Activated CD4-positive, alpha-beta T cell treated with anti-CD3 and anti-CD28 coated beads for 36 hours (primary cell): Measurements from ENCODE around the gene KIRREL3. TPM values are rescaled to one million over a fixed set of nuclear protein-coding genes. Genes with fewer than 3 reads are reported as not detected.

ENCODE experiments used
- ATAC-seq: fragments of 200-7000 bp; cut with Tn5 transposase; one replicate; pipeline ENCODE4 v1.10.0; 2021; ENCODE audit warnings: mild to moderate bottlenecking, moderate library complexity
- CTCF ChIA-PET: fragments of 350-600 bp; sonication (Branson Sonifier 250); formaldehyde crosslinking; loops from one replicate; lab custom pipeline; 2021; ENCODE audit warnings: antibody characterized with exemption; lab: Charles Lee
- POLR2A ChIA-PET: fragments of 350-600 bp; sonication (Branson Sonifier 250); formaldehyde crosslinking; loops from one replicate; lab custom pipeline; 2021; ENCODE audit warnings: antibody characterized with exemption, inconsistent platforms; lab: Charles Lee
- DNase-seq: peaks from one replicate; pipeline ENCODE4 v3.0.0-alpha.2; 2020
- H3K27ac Mint-ChIP-seq: one replicate; pipeline ENCODE4 v1.8.0; 2021; ENCODE audit warnings: mixed read lengths
- H3K27me3 Mint-ChIP-seq: one replicate; pipeline ENCODE4 v1.8.0; 2021; ENCODE audit warnings: mixed read lengths
- H3K36me3 Mint-ChIP-seq: one replicate; pipeline ENCODE4 v1.8.0; 2021; ENCODE audit warnings: low read depth, mixed read lengths
- H3K4me1 Mint-ChIP-seq: one replicate; pipeline ENCODE4 v1.8.0; 2021; ENCODE audit warnings: mixed read lengths
- H3K4me3 Mint-ChIP-seq: one replicate; pipeline ENCODE4 v1.8.0; 2021; ENCODE audit warnings: mild to moderate bottlenecking, moderate library complexity, mixed read lengths
- H3K9me3 Mint-ChIP-seq: one replicate; pipeline ENCODE4 v1.8.0; 2021; ENCODE audit warnings: low read depth, mixed read lengths
- intact Hi-C, 2 experiments: fragments of 100-400 bp; cut with DNase I in 1 of 2; cut with micrococcal nuclease in 1 of 2; formaldehyde crosslinking; loops; one replicate each; pipeline versions ENCODE4 v1.14.2 to v1.15.1; 2022 to 2024; cut with DNase I, micrococcal nuclease
- total RNA-seq, 2 experiments: library from RNA; stranded (reverse); gene quantifications; one replicate each; pipeline ENCODE4 v1.2.3, GENCODE V29; 2021

Gene KIRREL3
- total RNA-seq, 2 experiments from 2014 or later = not detected

GRCh38 chr11:126819194-126819593 lies 181.4 kb downstream of the KIRREL3 start:
- ATAC-seq = no peak
- Mint-ChIP-seq H3K27ac (no peak overlapping the region), H3K4me3 (no peak overlapping the region), H3K4me1 (no peaks in the 10 kb centered on the region), H3K27me3 (peaks cover 8% of the 10 kb centered on the region), H3K9me3 (no peaks in the 10 kb centered on the region), H3K36me3 (no peaks in the 10 kb centered on the region)
- ChIA-PET CTCF (no interaction called here), POLR2A (interaction anchor here (0.7 kb wide), 1 partner anchor 93 kb away, joined by 5 read pairs; no protein-coding TSS in a partner anchor)
- intact Hi-C loops = no loop called here
- DNase-seq = no peak

- POLR2A ChIA-PET = no interaction called here
- H3K4me1 Mint-ChIP-seq = no peaks in the 10 kb centered on the region
- no peak for ATAC-seq
- CTCF ChIA-PET = interaction anchor here (0.8 to 1.0 kb wide), 2 partner anchors 11 to 377 kb away, joined by 3 read pairs; no protein-coding TSS in a partner anchor
- intact Hi-C loops = no loop called here
- no peak overlapping the region for H3K4me3 Mint-ChIP-seq
- no peaks in the 10 kb centered on the region for H3K36me3 Mint-ChIP-seq
- DNase-seq = no peak
- H3K27me3 Mint-ChIP-seq = peaks cover 8% of the 10 kb centered on the region
- no peaks in the 10 kb centered on the region for H3K9me3 Mint-ChIP-seq
- H3K27ac Mint-ChIP-seq = no peak overlapping the region
Observed at GRCh38 chr11:126817523-126818450, 182.8 kb downstream of the KIRREL3 start.

GRCh38 chr11:126817096-126817495 lies 183.5 kb downstream of the KIRREL3 start:
- intact Hi-C loops = no loop called here
- no peaks in the 10 kb centered on the region for H3K9me3 Mint-ChIP-seq
- ChIA-PET POLR2A (interaction anchor here (0.7 kb wide), 1 partner anchor 1375 kb away, joined by 3 read pairs; no protein-coding TSS in a partner anchor), CTCF (interaction anchor here (0.7 to 1.0 kb wide), 2 partner anchors 70 to 376 kb away, joined by 3 read pairs; no protein-coding TSS in a partner anchor)
- no peaks in the 10 kb centered on the region for H3K4me1 Mint-ChIP-seq
- ATAC-seq = no peak
- peaks cover 8% of the 10 kb centered on the region for H3K27me3 Mint-ChIP-seq
- H3K36me3 Mint-ChIP-seq = no peaks in the 10 kb centered on the region
- no peak overlapping the region for H3K27ac Mint-ChIP-seq
- no peak overlapping the region for H3K4me3 Mint-ChIP-seq
- DNase-seq = no peak

GRCh38 chr11:126816645-126817044 lies 183.9 kb downstream of the KIRREL3 start:
- no peak overlapping the region for H3K27ac Mint-ChIP-seq
- H3K9me3 Mint-ChIP-seq = no peaks in the 10 kb centered on the region
- DNase-seq (no peak), ATAC-seq (no peak)
- no peaks in the 10 kb centered on the region for H3K36me3 Mint-ChIP-seq
- intact Hi-C loops = no loop called here
- H3K27me3 Mint-ChIP-seq = peaks cover 7% of the 10 kb centered on the region
- H3K4me1 Mint-ChIP-seq = no peaks in the 10 kb centered on the region
- CTCF ChIA-PET = interaction anchor here (0.7 to 1.0 kb wide), 2 partner anchors 69 to 376 kb away, joined by 3 read pairs; no protein-coding TSS in a partner anchor
- no peak overlapping the region for H3K4me3 Mint-ChIP-seq
- POLR2A ChIA-PET = interaction anchor here (0.7 kb wide), 1 partner anchor 1374 kb away, joined by 3 read pairs; no protein-coding TSS in a partner anchor

- H3K36me3 Mint-ChIP-seq = no peaks in the 10 kb centered on the region
- ChIA-PET CTCF (interaction anchor here (0.5 kb wide), 1 partner anchor 61 kb away, joined by 3 read pairs; no protein-coding TSS in a partner anchor), POLR2A (no interaction called here)
- H3K4me1 Mint-ChIP-seq = no peaks in the 10 kb centered on the region
- H3K27ac Mint-ChIP-seq = no peak overlapping the region
- DNase-seq (no peak), ATAC-seq (no peak)
- no peak overlapping the region for H3K4me3 Mint-ChIP-seq
- H3K9me3 Mint-ChIP-seq = no peaks in the 10 kb centered on the region
- intact Hi-C loops = no loop called here
- H3K27me3 Mint-ChIP-seq = peaks cover 7% of the 10 kb centered on the region
Observed at GRCh38 chr11:126815111-126815510, 185.5 kb downstream of the KIRREL3 start.

- Mint-ChIP-seq H3K9me3 (no peaks in the 10 kb centered on the region), H3K27me3 (peaks cover 5% of the 10 kb centered on the region), H3K36me3 (no peaks in the 10 kb centered on the region), H3K27ac (no peak overlapping the region), H3K4me3 (no peak overlapping the region), H3K4me1 (no peaks in the 10 kb centered on the region)
- DNase-seq (no peak), ATAC-seq (no peak)
- CTCF ChIA-PET = no interaction called here
- POLR2A ChIA-PET = no interaction called here
- intact Hi-C loops = no loop called here
Observed at GRCh38 chr11:126810776-126811175, 189.8 kb downstream of the KIRREL3 start.

- Mint-ChIP-seq H3K4me1 (no peaks in the 10 kb centered on the region), H3K36me3 (no peaks in the 10 kb centered on the region), H3K27ac (no peak overlapping the region), H3K4me3 (no peak overlapping the region), H3K9me3 (no peaks in the 10 kb centered on the region), H3K27me3 (peaks cover 2% of the 10 kb centered on the region)
- ChIA-PET CTCF (interaction anchor here (1.0 kb wide), 1 partner anchor 13 kb away, joined by 3 read pairs; no protein-coding TSS in a partner anchor), POLR2A (no interaction called here)
- intact Hi-C loops = no loop called here
- ATAC-seq = no peak
- no peak for DNase-seq
Observed at GRCh38 chr11:126809514-126810289, 190.9 kb downstream of the KIRREL3 start.

- Mint-ChIP-seq H3K27ac (no peak overlapping the region), H3K9me3 (no peaks in the 10 kb centered on the region), H3K27me3 (peaks cover 4% of the 10 kb centered on the region), H3K4me1 (no peaks in the 10 kb centered on the region), H3K4me3 (no peak overlapping the region), H3K36me3 (no peaks in the 10 kb centered on the region)
- CTCF ChIA-PET = no interaction called here
- POLR2A ChIA-PET = no interaction called here
- DNase-seq (no peak), ATAC-seq (no peak)
- intact Hi-C loops = no loop called here
Observed at GRCh38 chr11:126808836-126809235, 191.7 kb downstream of the KIRREL3 start.

GRCh38 chr11:126808296-126808695 lies 192.3 kb downstream of the KIRREL3 start:
- ChIA-PET CTCF (no interaction called here), POLR2A (no interaction called here)
- Mint-ChIP-seq H3K27me3 (peaks cover 6% of the 10 kb centered on the region), H3K4me3 (no peak overlapping the region), H3K9me3 (no peaks in the 10 kb centered on the region), H3K4me1 (no peaks in the 10 kb centered on the region), H3K36me3 (no peaks in the 10 kb centered on the region), H3K27ac (no peak overlapping the region)
- intact Hi-C loops = no loop called here
- ATAC-seq (no peak), DNase-seq (no peak)

GRCh38 chr11:126805870-126806269 lies 194.7 kb downstream of the KIRREL3 start:
- Mint-ChIP-seq H3K4me1 (no peaks in the 10 kb centered on the region), H3K27ac (no peak overlapping the region), H3K27me3 (peaks cover 8% of the 10 kb centered on the region), H3K4me3 (no peak overlapping the region), H3K36me3 (no peaks in the 10 kb centered on the region), H3K9me3 (no peaks in the 10 kb centered on the region)
- POLR2A ChIA-PET = no interaction called here
- no peak for ATAC-seq
- DNase-seq = no peak
- CTCF ChIA-PET = interaction anchor here (0.7 kb wide), 1 partner anchor 200 kb away, joined by 4 read pairs; no protein-coding TSS in a partner anchor
- intact Hi-C loops = no loop called here

- DNase-seq = no peak
- Mint-ChIP-seq H3K27me3 (peaks cover 10% of the 10 kb centered on the region), H3K4me3 (no peak overlapping the region), H3K36me3 (no peaks in the 10 kb centered on the region), H3K4me1 (no peaks in the 10 kb centered on the region), H3K9me3 (no peaks in the 10 kb centered on the region), H3K27ac (no peak overlapping the region)
- intact Hi-C loops = no loop called here
- CTCF ChIA-PET = no interaction called here
- POLR2A ChIA-PET = no interaction called here
- no peak for ATAC-seq
Observed at GRCh38 chr11:126804363-126804762, 196.2 kb downstream of the KIRREL3 start.
